ENCODE measurements around the gene BNC2.

The BNC2 gene

GRCh38 chr9:16869882-16870595 lies 431 bp downstream of the BNC2 start:
- no peak for DNase-seq (ENCODE audit: low read depth in 2 of 2)

- DNase-seq (ENCODE audit: low read depth in 2 of 2), result no peak
Observed at GRCh38 chr9:16869131-16869881, 1.2 kb downstream of the BNC2 start.

- no peak for DNase-seq (ENCODE audit: low read depth in 2 of 2)
Observed at GRCh38 chr9:16868701-16869100, 1.8 kb downstream of the BNC2 start.

GRCh38 chr9:16867576-16868311 lies 2.7 kb downstream of the BNC2 start:
- DNase-seq (ENCODE audit: low read depth in 2 of 2), result peak; percentile 52 to 61

- no peak for DNase-seq (ENCODE audit: low read depth in 2 of 2)
Observed at GRCh38 chr9:16866587-16866986, 3.9 kb downstream of the BNC2 start.

- DNase-seq (ENCODE audit: low read depth in 2 of 2), result peak; percentile 48 to 50
Observed at GRCh38 chr9:16864649-16865434, 5.6 kb downstream of the BNC2 start.

- DNase-seq (ENCODE audit: low read depth in 2 of 2), result no peak
Observed at GRCh38 chr9:16848179-16848578, 22.3 kb downstream of the BNC2 start.

- DNase-seq (ENCODE audit: low read depth in 2 of 2), result no peak
Observed at GRCh38 chr9:16846986-16847385, 23.5 kb downstream of the BNC2 start.

GRCh38 chr9:16846367-16846766 lies 24.1 kb downstream of the BNC2 start:
- DNase-seq (ENCODE audit: low read depth in 2 of 2), result no peak

- DNase-seq (ENCODE audit: low read depth in 2 of 2), result no peak
Observed at GRCh38 chr9:16834817-16835216, 35.7 kb downstream of the BNC2 start.

- DNase-seq (ENCODE audit: low read depth in 2 of 2), result no peak
Observed at GRCh38 chr9:16833296-16833835, 37.1 kb downstream of the BNC2 start.

- DNase-seq (ENCODE audit: low read depth in 2 of 2), result no peak
Observed at GRCh38 chr9:16832101-16832500, 38.4 kb downstream of the BNC2 start.

- no peak for DNase-seq (ENCODE audit: low read depth in 2 of 2)
Observed at GRCh38 chr9:16830806-16831205, 39.7 kb downstream of the BNC2 start.

GRCh38 chr9:16828340-16829281 lies 41.9 kb downstream of the BNC2 start:
- peak; percentile 69 to 74 for DNase-seq (ENCODE audit: low read depth in 2 of 2)

- DNase-seq (ENCODE audit: low read depth in 2 of 2), result peak; percentile 90
Observed at GRCh38 chr9:16825971-16826625, 44.4 kb downstream of the BNC2 start.

- peak; percentile 73 to 75 for DNase-seq (ENCODE audit: low read depth in 2 of 2)
Observed at GRCh38 chr9:16825331-16825725, 45.1 kb downstream of the BNC2 start.

- DNase-seq (ENCODE audit: low read depth in 2 of 2), result peak in 1 of 2 experiments; percentile 41
Observed at GRCh38 chr9:16824545-16825330, 45.7 kb downstream of the BNC2 start.

GRCh38 chr9:16823906-16824305 lies 46.6 kb downstream of the BNC2 start:
- DNase-seq (ENCODE audit: low read depth in 2 of 2), result no peak

- no peak for DNase-seq (ENCODE audit: low read depth in 2 of 2)
Observed at GRCh38 chr9:16821344-16821743, 49.1 kb downstream of the BNC2 start.

Measured in fibroblast of skin of left quadriceps (primary cell).